AG04450 (cell line): ENCODE results near the gene ECHS1. TPM values are rescaled to one million over a fixed set of nuclear protein-coding genes. Genes with fewer than 3 reads are reported as not detected.

Source experiments
- CTCF ChIA-PET: fragments of 300-600, 350-600 bp; formaldehyde crosslinking; extraction: SDS; loops from one replicate; lab custom pipeline; 2022; ENCODE audit warnings: antibody characterized with exemption, inconsistent platforms; lab: Charles Lee
- POLR2A ChIA-PET: fragments of 350-600 bp; formaldehyde crosslinking; extraction: SDS; loops from one replicate; lab custom pipeline; 2021; ENCODE audit warnings: antibody characterized with exemption, inconsistent platforms; lab: Yijun Ruan, JAX
- DNase-seq: peaks from one replicate; pipeline ENCODE4 v3.0.0-alpha.2; 2011; ENCODE audit warnings: low read depth, low spot score
- H3K27ac ChIP-seq: one replicate; pipeline ENCODE4 v1.5.1; 2012; ENCODE audit warnings: low read depth, low read length, control low read depth
- H3K27me3 ChIP-seq: one replicate; pipeline ENCODE4 v1.6.0; 2012; ENCODE audit warnings: low read length; ENCODE audit not compliant: control insufficient read depth, insufficient read depth
- H3K4me3 ChIP-seq: 2 replicates; pipeline ENCODE4 v1.5.1; 2011; ENCODE audit warnings: mild to moderate bottlenecking, low read depth, low read length, control low read depth
- H3K9me3 ChIP-seq: 2 replicates; pipeline ENCODE4 v1.5.1; 2012; ENCODE audit warnings: low read length; ENCODE audit not compliant: control insufficient read depth, insufficient read depth
- CTCF ChIP-seq: IDR thresholded peaks from 2 replicates; pipeline ENCODE4 v1.5.1; 2011; ENCODE audit warnings: low read depth, low read length, control low read depth, inconsistent platforms
- polyA plus RNA-seq: library from polyadenylated mRNA; depleted of rRNA; stranded (reverse); fragments of >200 nt; gene quantifications from 2 replicates; pipeline ENCODE4 v1.2.3, GENCODE V29; 2011

Gene ECHS1
- polyA plus RNA-seq, 1 experiment, result 56.6 TPM

- Histone ChIP-seq H3K27ac (no peak overlapping the region), H3K4me3 (no peak overlapping the region), H3K27me3 (no peaks in the 10 kb centered on the region), H3K9me3 (no peaks in the 10 kb centered on the region; the same call in 1 of the 2 replicates)
- POLR2A ChIA-PET, result no interaction called here
- DNase-seq, result no peak
- CTCF ChIA-PET, result interaction anchor here (1.3 kb wide), 1 partner anchor 74 kb away, joined by 5 read pairs; no protein-coding TSS in a partner anchor
- TF ChIP-seq CTCF, result no peak
Measured at GRCh38 chr10:133403784-133404183, 30.6 kb upstream of the ECHS1 start.

- Histone ChIP-seq H3K27me3 (no peaks in the 10 kb centered on the region), H3K27ac (no peak overlapping the region), H3K9me3 (no peaks in the 10 kb centered on the region; the same call in 1 of the 2 replicates), H3K4me3 (no peak overlapping the region)
- CTCF ChIA-PET, result no interaction called here
- no peak for TF ChIP-seq CTCF
- POLR2A ChIA-PET, result no interaction called here
- no peak for DNase-seq
Measured at GRCh38 chr10:133403359-133403758, 30.2 kb upstream of the ECHS1 start.

DNA sequence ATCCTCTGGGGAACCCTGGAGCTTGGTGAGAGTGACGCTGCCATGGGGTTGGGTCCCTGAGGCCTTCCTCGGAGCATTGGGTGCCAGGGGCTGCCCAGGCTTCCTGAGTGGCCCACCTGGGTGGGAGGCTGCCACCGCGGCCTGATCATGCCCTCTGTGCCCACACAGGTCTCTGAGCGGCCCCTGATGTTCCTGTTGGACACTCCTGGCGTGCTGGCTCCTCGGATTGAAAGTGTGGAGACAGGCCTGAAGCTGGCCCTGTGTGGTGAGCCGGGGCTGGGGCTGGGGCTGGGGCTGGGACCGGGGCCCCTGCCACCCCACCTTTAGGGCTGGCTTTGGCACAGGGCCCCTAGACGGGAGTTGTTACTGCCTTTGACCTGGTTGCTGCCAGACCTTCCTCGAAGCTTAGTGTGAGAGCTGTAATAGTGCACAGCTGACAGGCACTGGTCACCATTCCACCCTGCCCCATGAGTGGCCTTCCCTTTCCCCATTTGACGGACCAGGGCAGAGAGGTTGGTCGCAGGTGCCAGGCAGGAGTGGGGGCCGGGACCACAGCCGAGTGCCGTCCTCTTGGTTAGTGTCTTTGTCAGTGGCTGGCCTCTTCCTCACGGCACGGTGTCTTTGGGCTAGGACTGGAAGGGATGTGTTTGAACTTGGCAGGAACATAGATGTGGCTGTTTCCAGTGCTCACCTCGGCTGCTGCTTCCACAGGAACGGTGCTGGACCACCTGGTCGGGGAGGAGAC, 29.0 kb upstream of the ECHS1 start:
- ChIA-PET CTCF (no interaction called here), POLR2A (interaction anchor here (0.6 kb wide), 2 partner anchors 19 to 57 kb away, joined by 3 to 4 read pairs; no protein-coding TSS in a partner anchor)
- Histone ChIP-seq H3K27ac (no peak overlapping the region), H3K4me3 (no peak overlapping the region), H3K9me3 (no peaks in the 10 kb centered on the region; the same call in 1 of the 2 replicates), H3K27me3 (no peaks in the 10 kb centered on the region)
- no peak for TF ChIP-seq CTCF
- no peak for DNase-seq

- Histone ChIP-seq H3K9me3 (no peaks in the 10 kb centered on the region; the same call in 1 of the 2 replicates), H3K4me3 (no peak overlapping the region), H3K27ac (no peak overlapping the region), H3K27me3 (no peaks in the 10 kb centered on the region)
- CTCF ChIA-PET, result interaction anchor here (1.2 kb wide), 1 partner anchor 72 kb away, joined by 3 read pairs; no protein-coding TSS in a partner anchor
- TF ChIP-seq CTCF, result no peak
- no peak for DNase-seq
- POLR2A ChIA-PET, result interaction anchor here (0.6 kb wide), 1 partner anchor 58 kb away, joined by 4 read pairs; no protein-coding TSS in a partner anchor
Measured at GRCh38 chr10:133401500-133401899, 28.3 kb upstream of the ECHS1 start.
